Measurements from ENCODE around the gene PCNT.

Gene PCNT

GRCh38 chr21:46323710-46324389 is at the start of gene PCNT, which contains the start of gene C21orf58:
Gene PCNT, plus strand, starts transcription at chr21:46324156. Its CDS starts 73 bp downstream, at chr21:46324229.
Gene C21orf58, minus strand, starts transcription at chr21:46323870. Its CDS starts 1,132 bp downstream, at chr21:46322738.
- DNase-seq (ENCODE audit: low spot score): peak; percentile 98

GRCh38 chr21:46274797-46275390 is 49.1 kb upstream of the PCNT start:
- DNase-seq (ENCODE audit: low spot score): no peak

DNA sequence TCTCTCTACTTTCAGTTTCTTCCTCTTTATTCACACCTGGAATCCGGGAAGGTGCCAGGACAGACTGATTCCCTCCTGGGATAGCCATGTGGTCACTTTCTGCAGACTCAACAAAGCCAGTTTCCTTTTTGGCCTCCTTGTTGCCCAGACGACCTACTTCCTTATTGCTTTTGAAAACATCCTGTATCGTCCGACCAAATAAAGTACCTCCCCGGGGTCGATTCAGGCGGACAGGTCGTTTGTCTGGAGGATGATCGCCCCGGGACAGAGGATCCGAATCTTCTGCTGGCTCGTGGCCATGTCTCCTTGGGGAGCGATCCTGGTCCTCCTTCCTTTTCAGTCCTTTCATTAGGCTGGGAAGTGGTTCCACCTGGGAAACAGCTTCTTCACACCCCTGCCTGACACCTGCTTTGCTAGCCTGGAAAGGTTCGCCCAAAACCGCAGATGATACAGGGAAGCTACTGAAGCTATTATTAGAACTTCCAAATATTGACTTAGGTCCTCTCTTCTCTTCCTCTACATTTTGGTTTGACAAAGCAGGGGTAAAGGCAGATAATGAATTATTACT is 39.8 kb upstream of the PCNT start:
- DNase-seq (ENCODE audit: low spot score): peak; percentile 71

- no peak for DNase-seq (ENCODE audit: low spot score)
Measured at GRCh38 chr21:46284733-46285132, 39.2 kb upstream of the PCNT start.

GRCh38 chr21:46285206-46285661 is 38.7 kb upstream of the PCNT start, which contains the start of gene MCM3AP:
Gene MCM3AP, minus strand, starts transcription at chr21:46285611. Its CDS starts 325 bp downstream, at chr21:46285286.
- no peak for DNase-seq (ENCODE audit: low spot score)

DNA sequence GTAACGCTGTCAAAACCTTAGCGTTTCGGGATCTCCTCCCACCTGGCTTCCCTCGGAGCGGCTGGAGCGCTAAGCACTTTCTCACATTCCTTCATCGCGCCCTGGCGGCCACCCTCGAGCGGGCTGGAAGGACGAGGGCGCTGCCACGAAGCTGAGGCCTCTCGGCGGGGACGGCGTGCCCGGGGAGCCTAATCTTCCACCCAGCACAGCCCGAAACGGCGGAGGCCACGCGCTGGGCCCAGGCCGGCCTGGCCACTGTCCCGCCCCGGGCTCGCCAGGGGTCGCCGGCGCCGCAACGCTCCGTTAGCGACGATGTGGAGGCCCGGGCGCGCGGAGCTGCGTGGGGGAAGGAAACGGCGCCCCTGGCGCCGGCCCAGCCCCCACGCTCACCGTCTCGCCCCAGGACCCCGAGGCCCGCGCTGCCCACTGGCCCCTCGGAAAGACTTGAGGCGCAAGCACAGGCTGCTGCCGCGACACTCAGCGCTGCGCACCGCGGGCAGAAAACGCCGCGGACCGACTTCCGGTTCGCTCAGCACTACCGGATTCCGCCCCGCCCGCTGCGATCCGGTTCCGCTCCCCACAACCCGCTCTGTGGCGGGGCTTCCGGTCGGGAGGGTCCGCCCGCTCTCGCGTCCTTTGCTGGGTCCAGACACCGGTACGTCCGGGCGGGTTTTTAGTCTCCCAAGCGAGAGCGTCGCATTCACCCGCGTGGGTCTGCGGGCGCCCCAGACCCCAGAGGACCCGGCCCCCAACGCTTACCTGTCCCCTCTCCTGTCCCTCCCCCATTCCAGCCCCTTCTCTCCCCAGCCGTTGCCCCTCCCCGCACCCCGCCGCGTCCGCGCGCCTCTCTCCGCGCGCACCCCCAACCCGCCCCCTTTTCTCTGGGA is 38.0 kb upstream of the PCNT start, which contains the start of gene YBEY:
TSS of gene YBEY (plus strand) at position 582 of the 887 bp plus-strand sequence. CDS start 572 bp downstream, outside the sequence.
- peak; percentile 90 for DNase-seq (ENCODE audit: low spot score)

DNA sequence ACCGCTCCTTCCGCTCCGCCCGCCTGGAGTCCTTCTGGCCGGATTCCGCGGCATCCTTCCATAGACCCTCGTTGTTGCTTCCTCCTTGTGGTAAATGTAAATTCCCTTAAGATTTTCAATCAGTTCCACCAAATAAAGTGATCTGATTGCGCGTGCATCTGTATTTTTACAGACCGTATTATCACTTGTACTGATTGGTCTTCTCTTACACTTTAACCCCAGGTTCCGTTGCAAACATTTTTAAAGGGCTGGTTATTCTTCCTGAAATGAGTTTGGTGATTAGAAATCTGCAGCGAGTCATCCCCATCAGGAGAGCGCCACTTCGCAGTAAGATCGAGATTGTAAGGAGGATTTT is 37.3 kb upstream of the PCNT start:
- DNase-seq (ENCODE audit: low spot score): peak; percentile 77

- no peak for DNase-seq (ENCODE audit: low spot score)
Measured at GRCh38 chr21:46287541-46287940, 36.4 kb upstream of the PCNT start.

- no peak for DNase-seq (ENCODE audit: low spot score)
Measured at GRCh38 chr21:46289655-46290179, 34.2 kb upstream of the PCNT start.

- no peak for DNase-seq (ENCODE audit: low spot score)
Measured at GRCh38 chr21:46291561-46291960, 32.4 kb upstream of the PCNT start.

DNA sequence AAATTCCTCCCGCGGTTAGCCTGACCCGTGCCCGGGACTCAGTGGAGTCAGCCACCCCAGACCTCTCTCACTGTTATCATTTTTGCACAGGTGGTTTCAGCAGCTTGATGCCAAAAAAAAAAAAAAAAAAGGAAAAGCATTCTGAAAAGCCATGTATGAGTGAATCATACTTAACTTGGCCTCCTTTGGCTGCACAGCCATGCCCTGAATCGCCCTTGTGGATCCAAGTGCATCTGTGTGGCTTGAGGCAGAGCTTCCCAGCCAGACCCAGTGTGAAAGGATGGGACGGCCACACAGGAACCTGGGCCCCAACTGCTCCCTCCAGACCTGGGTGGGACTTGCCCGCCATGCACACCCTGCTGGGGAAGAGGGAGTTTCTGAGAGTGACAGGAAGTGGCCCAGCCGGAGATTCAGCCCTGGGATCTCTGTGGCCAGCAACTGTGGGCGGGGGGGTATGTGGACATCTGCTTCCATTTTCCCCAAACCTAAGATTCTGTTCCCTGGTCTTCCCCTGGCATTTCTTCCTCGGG is 29.2 kb upstream of the PCNT start:
- DNase-seq (ENCODE audit: low spot score): no peak

DNA sequence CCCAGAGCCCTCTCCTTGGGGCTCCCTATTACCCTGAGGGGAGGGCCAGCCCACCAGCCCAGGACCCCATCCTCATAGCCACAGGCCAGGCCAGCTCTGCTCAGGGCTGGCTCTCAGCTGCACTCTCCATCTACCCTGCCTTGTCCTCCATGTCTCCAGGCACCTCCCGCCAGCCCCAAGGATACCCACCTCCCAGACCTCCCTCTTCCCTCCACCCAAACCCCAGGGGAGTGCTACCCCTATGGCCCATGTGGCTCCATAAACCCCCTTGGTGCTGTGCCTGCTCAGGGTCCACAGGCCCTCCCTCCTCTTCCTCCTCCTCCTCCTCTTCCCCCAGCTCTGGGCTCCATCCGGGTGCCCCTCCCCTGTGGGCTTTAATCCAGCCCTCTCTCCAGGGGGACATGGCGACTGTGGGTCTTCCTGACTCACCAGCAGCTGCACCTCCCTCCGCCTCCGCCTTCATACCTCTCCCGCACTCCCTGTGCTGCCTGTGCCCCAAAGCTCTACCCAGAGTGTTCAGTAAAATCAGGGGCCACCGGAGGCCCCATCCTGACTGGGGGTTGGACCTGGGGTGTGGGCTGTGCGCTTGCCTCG is 28.7 kb upstream of the PCNT start:
- DNase-seq (ENCODE audit: low spot score): no peak

DNA sequence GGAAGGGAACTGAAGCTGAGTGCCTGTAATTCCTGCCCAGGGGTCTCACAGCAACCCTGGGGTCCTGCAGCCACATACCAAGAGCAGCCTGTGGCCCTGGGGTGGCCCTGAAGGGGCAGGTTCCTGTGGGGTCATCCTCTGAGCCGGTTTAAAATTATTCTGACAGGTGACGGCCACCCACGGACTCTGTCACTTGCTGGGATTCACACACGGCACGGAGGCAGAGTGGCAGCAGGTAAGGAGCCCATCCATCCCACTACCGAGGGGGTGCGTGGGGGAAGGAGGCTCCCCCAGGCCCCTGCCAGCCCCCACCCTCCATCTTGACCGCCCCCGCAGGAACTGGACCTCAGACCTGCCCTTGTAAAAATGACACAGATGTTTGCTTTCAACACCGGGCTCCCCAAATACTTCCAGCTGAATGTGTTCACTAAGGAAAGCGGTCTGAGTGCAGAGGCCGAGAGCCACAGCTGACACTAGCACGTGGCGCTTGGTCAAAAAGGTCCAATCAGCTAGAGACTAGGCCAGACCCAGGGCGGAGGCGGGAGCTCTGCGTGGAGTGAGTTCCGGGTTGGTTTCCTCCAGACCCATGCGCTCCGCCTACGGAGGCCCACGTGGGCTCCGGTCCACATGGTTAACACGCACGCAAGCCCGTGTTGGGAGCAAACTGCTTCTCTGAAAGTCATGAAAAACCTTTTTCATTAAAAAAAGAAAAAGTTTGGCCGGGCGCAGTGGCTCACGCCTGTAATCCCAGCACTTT is 27.8 kb upstream of the PCNT start:
- DNase-seq (ENCODE audit: low spot score): no peak

DNA sequence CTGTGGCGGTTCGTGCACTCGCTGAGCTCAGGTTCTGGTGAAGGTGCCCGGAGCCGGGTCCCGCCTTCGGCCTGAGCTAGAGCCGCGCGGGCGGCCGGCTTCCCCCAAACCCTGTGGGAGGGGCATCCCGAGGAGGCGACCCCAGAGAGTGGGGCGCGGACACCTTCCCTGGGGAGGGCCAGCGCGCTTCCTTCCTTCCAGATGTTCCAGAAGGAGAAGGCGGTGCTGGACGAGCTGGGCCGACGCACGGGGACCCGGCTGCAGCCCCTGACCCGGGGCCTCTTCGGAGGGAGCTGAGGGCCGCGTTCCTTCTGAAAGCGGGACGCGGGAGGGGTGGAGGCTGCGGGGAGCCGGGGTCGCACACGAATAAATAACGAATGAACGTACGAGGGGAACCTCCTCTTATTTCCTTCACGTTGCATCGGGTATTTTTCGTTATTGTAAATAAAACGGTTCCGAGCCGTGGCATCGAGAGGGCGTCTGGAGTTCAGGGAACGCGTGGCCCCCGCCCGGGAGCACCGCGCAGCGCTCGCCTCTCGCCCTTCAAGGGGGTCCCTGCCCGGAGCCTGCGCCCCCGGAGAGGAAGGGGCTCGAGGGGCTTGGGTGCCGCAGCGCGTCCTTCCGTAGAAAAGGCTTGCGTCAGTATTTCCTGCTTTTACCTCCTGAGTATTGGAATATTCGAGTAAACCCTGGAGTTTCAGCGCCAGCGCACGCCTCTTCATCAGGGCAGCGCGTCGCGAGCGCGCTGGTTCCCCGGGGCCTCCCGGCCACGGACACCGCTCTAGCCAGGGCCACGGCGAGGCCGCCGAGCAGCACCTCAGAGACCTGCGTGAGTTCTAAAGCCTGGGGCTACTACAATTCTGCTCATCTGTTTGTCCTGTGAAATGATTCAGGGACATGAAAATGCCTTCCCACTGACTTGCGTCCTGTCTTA is 26.4 kb upstream of the PCNT start:
- DNase-seq (ENCODE audit: low spot score): no peak

GRCh38 chr21:46299167-46299566 is 24.8 kb upstream of the PCNT start:
- no peak for DNase-seq (ENCODE audit: low spot score)

DNA sequence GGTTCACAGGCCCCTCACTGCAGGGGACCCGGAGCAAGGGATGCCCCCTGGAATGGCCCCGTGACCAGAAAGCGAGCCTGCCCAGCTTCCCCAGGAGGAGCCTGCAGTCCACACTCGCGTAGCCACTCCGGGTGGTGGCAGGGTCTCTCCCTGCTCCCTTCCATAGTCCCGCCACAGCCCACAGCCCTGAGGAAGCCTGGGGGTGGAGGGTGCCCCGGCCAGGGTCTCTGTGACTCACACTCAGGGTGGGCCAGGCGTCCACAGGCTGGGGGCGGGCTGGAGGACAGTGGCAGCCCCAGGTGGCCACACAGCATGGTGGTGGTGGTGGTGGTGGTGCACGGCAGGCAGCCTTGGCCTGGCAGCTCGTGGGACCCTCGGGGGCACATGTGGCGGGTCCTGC is 22.2 kb upstream of the PCNT start:
- DNase-seq (ENCODE audit: low spot score): no peak

- no peak for DNase-seq (ENCODE audit: low spot score)
Measured at GRCh38 chr21:46304437-46304836, 19.5 kb upstream of the PCNT start.

- no peak for DNase-seq (ENCODE audit: low spot score)
Measured at GRCh38 chr21:46304955-46305354, 19.0 kb upstream of the PCNT start.

DNA sequence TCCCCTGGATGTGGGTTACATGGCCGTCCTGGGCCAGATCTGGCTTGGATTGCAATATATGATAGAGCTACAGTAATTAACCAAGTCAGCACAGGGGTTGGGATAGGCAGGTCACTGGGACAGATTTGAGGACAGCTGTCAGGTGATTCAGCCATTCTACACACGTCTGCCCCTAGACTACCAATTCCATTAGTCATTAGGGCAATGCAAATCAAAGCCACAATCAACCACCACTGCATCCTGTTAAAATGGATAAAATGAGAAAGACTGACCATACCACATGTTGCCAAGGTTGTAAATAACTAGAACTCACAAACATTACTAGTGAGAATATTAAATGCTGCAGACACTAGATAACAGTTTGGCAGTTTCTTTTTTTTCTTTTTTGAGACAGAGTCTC is 16.3 kb upstream of the PCNT start:
- no peak for DNase-seq (ENCODE audit: low spot score)
